ENCODE results near the gene MYH9.

MYH9 gene

DNA sequence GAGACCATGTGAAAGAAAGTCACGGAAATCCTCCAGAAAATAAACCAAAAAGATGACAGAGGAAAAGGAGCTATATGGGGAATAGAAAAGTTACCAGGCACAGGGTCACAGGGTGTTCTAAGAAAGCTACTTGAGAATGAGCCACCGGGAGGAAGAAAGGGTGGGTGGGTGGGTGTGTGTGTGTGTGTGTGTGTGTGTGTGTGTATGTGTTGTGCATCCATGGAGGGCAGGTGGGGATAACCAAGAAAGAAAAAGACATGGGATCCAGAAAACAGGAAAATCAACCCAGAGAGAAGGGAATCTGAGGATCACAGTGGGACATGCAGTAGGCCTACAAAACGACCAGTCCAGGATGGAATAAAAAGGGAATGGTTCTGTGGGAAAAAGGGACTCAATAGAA, 152.2 kb downstream of the MYH9 start:
- in situ Hi-C loops (cut with MboI; ENCODE audit: low sequenced_read_pairs), result no loop called here

DNA sequence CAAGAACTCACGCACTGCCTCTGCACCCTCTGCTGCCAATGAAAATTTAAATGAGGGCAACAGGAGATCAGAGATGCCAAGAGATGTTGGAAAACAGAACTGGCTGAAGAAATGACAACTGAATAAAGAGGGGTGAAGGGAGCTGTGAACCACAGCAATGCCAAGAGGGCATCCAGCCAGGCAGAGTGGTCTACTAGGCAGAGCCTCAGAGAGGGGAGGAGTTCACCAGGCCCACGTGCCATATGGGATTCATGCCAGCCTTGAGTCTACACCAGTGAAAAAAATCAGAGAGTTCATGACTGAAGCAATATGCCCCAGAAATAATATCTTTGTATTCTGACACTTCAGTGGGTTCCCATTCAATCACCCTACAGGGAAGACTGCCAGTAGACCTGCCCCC, 152.8 kb downstream of the MYH9 start:
- in situ Hi-C loops (cut with MboI; ENCODE audit: low sequenced_read_pairs), result no loop called here

DNA sequence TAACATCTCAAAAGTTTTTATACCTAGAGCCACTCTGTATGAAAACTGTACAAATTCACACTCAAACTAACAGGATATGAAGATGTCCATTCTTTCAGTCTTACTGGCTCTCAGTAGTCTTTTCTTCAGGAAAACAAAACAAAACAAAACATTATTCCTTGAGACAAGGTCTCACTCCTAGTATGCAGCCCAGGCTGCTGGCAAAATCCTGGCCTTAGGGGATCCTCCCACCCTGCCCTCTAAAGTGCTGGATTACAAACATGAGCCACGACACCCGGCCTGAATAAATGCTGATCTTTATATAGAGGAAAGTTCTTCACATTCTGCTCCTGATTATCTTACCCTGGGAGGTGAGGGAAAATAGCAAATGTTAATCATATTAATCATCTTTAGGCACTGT, 153.6 kb downstream of the MYH9 start:
- in situ Hi-C loops (cut with MboI; ENCODE audit: low sequenced_read_pairs), result no loop called here

DNA sequence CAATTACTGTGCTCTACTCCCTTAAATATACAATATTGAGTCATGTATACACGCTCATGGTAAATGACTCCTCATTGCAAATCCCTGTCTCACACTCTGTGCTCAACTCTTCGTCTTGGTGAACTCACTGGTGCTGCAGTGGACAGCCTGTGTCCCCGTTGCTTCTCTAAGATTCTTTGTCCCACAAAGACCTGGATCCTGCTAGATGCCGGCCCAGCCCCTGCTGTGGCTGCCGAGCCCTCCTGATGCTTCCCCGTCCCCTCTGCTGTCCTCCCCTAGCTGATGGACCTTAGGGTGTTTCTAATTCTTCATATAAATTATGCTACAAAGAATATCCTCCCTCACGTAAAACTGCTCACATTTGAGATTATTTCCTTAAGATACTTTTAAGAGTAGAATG, 154.0 kb downstream of the MYH9 start:
- in situ Hi-C loops (cut with MboI; ENCODE audit: low sequenced_read_pairs), result no loop called here

DNA sequence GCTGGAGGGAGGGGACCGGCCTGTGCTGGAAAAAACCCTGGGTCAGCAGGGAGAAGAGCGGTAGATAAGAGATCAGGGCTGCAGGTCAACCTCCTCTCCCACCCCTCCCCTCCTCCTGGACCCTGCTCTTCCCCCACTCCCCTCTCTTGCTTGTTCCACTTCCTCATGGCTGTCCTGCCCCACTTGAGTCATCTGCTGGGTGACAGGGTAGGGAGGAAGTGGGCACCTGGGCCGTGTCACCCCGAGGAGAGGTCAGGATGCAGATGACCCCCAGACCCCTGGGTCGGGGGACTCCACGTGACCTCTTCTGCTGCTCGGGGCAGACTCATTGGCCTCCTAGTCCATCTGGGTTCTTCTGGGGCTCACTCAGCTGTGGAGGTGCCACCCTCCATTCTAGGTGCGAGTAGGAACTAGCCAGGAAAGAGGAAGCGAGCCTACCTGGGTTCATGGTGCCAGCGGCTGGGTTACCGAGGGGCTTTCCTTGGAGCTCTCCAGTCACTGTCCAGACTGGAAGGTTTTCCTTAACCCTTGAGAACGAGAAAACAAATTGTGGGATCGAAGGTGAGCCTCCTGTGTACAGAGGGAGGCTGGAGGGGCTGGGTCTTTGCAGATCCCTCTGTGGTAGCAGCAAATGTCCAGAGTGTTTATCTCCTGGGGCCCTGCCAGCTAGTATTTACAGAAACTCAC, 154.9 kb downstream of the MYH9 start:
- in situ Hi-C loops (cut with MboI; ENCODE audit: low sequenced_read_pairs), result no loop called here

All from HL-60/S4 treated with retinoic acid at 250 ng/mL for 4 days and 3 days (cell line).